GM23338 (cell line): Measurements from ENCODE around the gene OTUD5. TPM values are rescaled to one million over a fixed set of nuclear protein-coding genes. Genes with fewer than 3 reads are reported as not detected.

Experiments
- ATAC-seq: fragments of 200-7000 bp; cut with Tn5 transposase; 3 replicates; pipeline ENCODE4 v1.9.1; 2020
- DNase-seq: peaks from one replicate; pipeline ENCODE4 v3.0.0-alpha.2; 2015; ENCODE audit warnings: low spot score
- H2AFZ ChIP-seq: fragments of 200-600 bp; sonication (generic); 2 replicates; pipeline ENCODE4 v1.8.0; 2016; ENCODE audit warnings: antibody characterized with exemption, mild to moderate bottlenecking, moderate library complexity
- H3F3A ChIP-seq: fragments of 200-600 bp; sonication (generic); replicated peaks from 2 replicates; pipeline ENCODE4 v1.8.0; 2017; ENCODE audit warnings: antibody characterized with exemption, mixed run types, low read depth
- H3K27ac ChIP-seq: fragments of 200-600 bp; sonication (generic); 2 replicates; pipeline ENCODE4 v1.6.1; 2016; ENCODE audit warnings: low read depth
- H3K27me3 ChIP-seq: fragments of 200-600 bp; sonication (generic); 2 replicates; pipeline ENCODE4 v1.8.0; 2016; ENCODE audit warnings: mild to moderate bottlenecking, mixed run types, moderate library complexity; ENCODE audit not compliant: insufficient read depth
- H3K36me3 ChIP-seq: fragments of 200-600 bp; sonication (generic); 2 replicates; pipeline ENCODE4 v1.8.0; 2016; ENCODE audit warnings: mild to moderate bottlenecking; ENCODE audit not compliant: insufficient read depth
- H3K4me1 ChIP-seq: fragments of 200-600 bp; sonication (generic); 2 replicates; pipeline ENCODE4 v1.8.0; 2016; ENCODE audit warnings: mild to moderate bottlenecking, moderate library complexity; ENCODE audit not compliant: insufficient read depth
- H3K4me2 ChIP-seq: fragments of 200-600 bp; sonication (generic); 2 replicates; pipeline ENCODE4 v1.7.1; 2017; ENCODE audit warnings: mixed run types
- H3K4me3 ChIP-seq: fragments of 200-600 bp; sonication (generic); 2 replicates; pipeline ENCODE4 v1.6.1; 2016; ENCODE audit warnings: mixed run types
- H3K79me2 ChIP-seq: fragments of 200-600 bp; sonication (generic); replicated peaks from 2 replicates; pipeline ENCODE4 v1.8.0; 2017; ENCODE audit warnings: mild to moderate bottlenecking; ENCODE audit not compliant: insufficient read depth
- H3K9me2 ChIP-seq: fragments of 200-600 bp; sonication (generic); 2 replicates; pipeline ENCODE4 v1.8.0; 2017; ENCODE audit not compliant: insufficient read depth
- H4K20me1 ChIP-seq: fragments of 200-600 bp; sonication (generic); replicated peaks from 2 replicates; pipeline ENCODE4 v1.8.0; 2017; ENCODE audit warnings: mild to moderate bottlenecking; ENCODE audit not compliant: insufficient read depth
- H3K27ac Mint-ChIP-seq: 2 replicates; pipeline ENCODE4 v1.8.0; 2020; ENCODE audit warnings: inconsistent platforms, mild to moderate bottlenecking, moderate library complexity, mixed read lengths
- H3K27me3 Mint-ChIP-seq: 3 replicates; pipeline ENCODE4 v1.8.0; 2022; ENCODE audit warnings: low read depth, mild to moderate bottlenecking, moderate library complexity, mixed read lengths, inconsistent platforms; ENCODE audit not compliant: insufficient read depth, poor library complexity
- H3K36me3 Mint-ChIP-seq: 3 replicates; pipeline ENCODE4 v1.8.0; 2021; ENCODE audit warnings: low read depth, mild to moderate bottlenecking, inconsistent platforms, moderate library complexity, mixed read lengths
- H3K4me1 Mint-ChIP-seq: 3 replicates; pipeline ENCODE4 v1.8.0; 2020; ENCODE audit warnings: mild to moderate bottlenecking, inconsistent platforms, mixed read lengths
- H3K4me3 Mint-ChIP-seq: 3 replicates; pipeline ENCODE4 v1.8.0; 2021; ENCODE audit warnings: moderate library complexity, mild to moderate bottlenecking, inconsistent platforms, mixed read lengths
- H3K9me3 Mint-ChIP-seq: 3 replicates; pipeline ENCODE4 v1.8.0; 2020; ENCODE audit warnings: moderate library complexity, mild to moderate bottlenecking, inconsistent platforms, mixed read lengths
- CREB1 ChIP-seq: fragments of 250-450 bp; sonication (Bioruptor Pico); IDR thresholded peaks from 2 replicates; pipeline ENCODE4 v1.5.0; 2020; ENCODE audit warnings: low read depth, mild to moderate bottlenecking, moderate library complexity
- JUNB ChIP-seq: IDR thresholded peaks from one replicate; pipeline ENCODE4 v1.6.1; 2016; ENCODE audit warnings: antibody characterized with exemption; ENCODE audit not compliant: unreplicated experiment
- REST ChIP-seq: IDR thresholded peaks from one replicate; pipeline ENCODE4 v1.6.1; 2018; ENCODE audit warnings: antibody characterized with exemption; ENCODE audit not compliant: unreplicated experiment
- ZNF114 ChIP-seq: fragments of 250-450 bp; sonication (Bioruptor Pico); IDR thresholded peaks from 2 replicates; pipeline ENCODE4 v1.5.0; 2020; ENCODE audit warnings: mild to moderate bottlenecking, moderate library complexity
- ZNF462 ChIP-seq: fragments of 250-450 bp; sonication (Bioruptor Pico); IDR thresholded peaks from 2 replicates; pipeline ENCODE4 v1.5.0; 2020; ENCODE audit warnings: mild to moderate bottlenecking, moderate library complexity
- polyA plus RNA-seq: library from polyadenylated mRNA; unstranded; fragments of >200 nt; fragmentation: Nextera tagmentation; extraction: Ambion mirVana; gene quantifications from 2 replicates; pipeline ENCODE4 v1.2.1, GENCODE V29; 2016
- total RNA-seq: library from RNA; depleted of rRNA; stranded (reverse); fragments of >200 nt; shearing (Covaris generic); gene quantifications from 2 replicates; pipeline ENCODE4 v1.2.3, GENCODE V29; 2014

OTUD5 gene
- total and polyA plus RNA-seq, 2 experiments from 2014 or later: 23.5 to 56.5 TPM

- TF ChIP-seq ZNF462: no peak
- no peak for TF ChIP-seq CREB1 (CRISPR knock-in tag)
- TF ChIP-seq JUNB: no peak
- no peak for TF ChIP-seq REST
Measured at GRCh38 chrX:48923771-48924170, 33.6 kb downstream of the OTUD5 start (continued).

- Histone ChIP-seq H3K36me3 (peaks cover 12% of the 10 kb centered on the region; the same call in 1 of the 2 replicates), H3K79me2 (peaks cover 46% of the 10 kb centered on the region), H3K4me1 (peaks cover 26% of the 10 kb centered on the region; the same call in 1 of the 2 replicates), H2AFZ (no peak overlapping the region), H3K9me2 (no peaks in the 10 kb centered on the region), H3K4me2 (peak overlapping the region; percentile 72), H3K4me3 (peak overlapping the region; percentile 63; the same call in 1 of the 2 replicates), H3K27ac (peak overlapping the region; percentile 99), H3F3A (peaks cover 14% of the 10 kb centered on the region; the same call in 1 of the 2 replicates), H3K27me3 (no peaks in the 10 kb centered on the region), H4K20me1 (peaks cover 9% of the 10 kb centered on the region)
- ATAC-seq: no peak
- H3K27me3 Mint-ChIP-seq: peaks cover 27% of the 10 kb centered on the region
- H3K4me1 Mint-ChIP-seq: peaks cover 35% of the 10 kb centered on the region
- DNase-seq: no peak
- H3K9me3 Mint-ChIP-seq: peaks cover 7% of the 10 kb centered on the region
- peak overlapping the region; percentile 99 for H3K27ac Mint-ChIP-seq
- H3K36me3 Mint-ChIP-seq: peaks cover 64% of the 10 kb centered on the region
- peak overlapping the region; percentile 98 for H3K4me3 Mint-ChIP-seq
- TF ChIP-seq ZNF114: no peak
- TF ChIP-seq ZNF462: no peak
Measured at GRCh38 chrX:48920718-48921104, 36.7 kb downstream of the OTUD5 start.
